ENCODE measurements around the gene SULF2.
"Not testable (repeated sequence)": the region's sequence is repeated elsewhere in the genome, so short reads cannot be mapped to it uniquely, and the experiment has no call there.

Gene SULF2

GRCh38 chr20:47804224-47804825 is 19.0 kb upstream of the SULF2 start:
- not testable (repeated sequence) for DNase-seq

- DNase-seq, result no peak
Measured at GRCh38 chr20:47802975-47803374, 17.7 kb upstream of the SULF2 start.

- no peak for DNase-seq
Measured at GRCh38 chr20:47802226-47802920, 17.1 kb upstream of the SULF2 start.

- DNase-seq, result no peak
Measured at GRCh38 chr20:47801759-47802158, 16.5 kb upstream of the SULF2 start.

- DNase-seq, result no peak
Measured at GRCh38 chr20:47801079-47801478, 15.8 kb upstream of the SULF2 start.

GRCh38 chr20:47800623-47801022 is 15.3 kb upstream of the SULF2 start:
- no peak for DNase-seq

GRCh38 chr20:47799116-47799715 is 13.9 kb upstream of the SULF2 start:
- no peak for DNase-seq

GRCh38 chr20:47796971-47797370 is 11.7 kb upstream of the SULF2 start:
- DNase-seq, result no peak

GRCh38 chr20:47795214-47795907 is 10.1 kb upstream of the SULF2 start:
- DNase-seq, result no peak

GRCh38 chr20:47794264-47794663 is 9.0 kb upstream of the SULF2 start:
- not testable (repeated sequence) for DNase-seq

- DNase-seq, result no peak
Measured at GRCh38 chr20:47792021-47792618, 6.8 kb upstream of the SULF2 start.

GRCh38 chr20:47791084-47791599 is 5.9 kb upstream of the SULF2 start:
- DNase-seq, result no peak

GRCh38 chr20:47790580-47790965 is 5.3 kb upstream of the SULF2 start:
- no peak for DNase-seq

GRCh38 chr20:47789764-47790579 is 4.7 kb upstream of the SULF2 start:
- DNase-seq, result no peak

- DNase-seq, result no peak
Measured at GRCh38 chr20:47789081-47789763, 3.9 kb upstream of the SULF2 start.

- DNase-seq, result no peak
Measured at GRCh38 chr20:47788741-47789080, 3.4 kb upstream of the SULF2 start.

GRCh38 chr20:47786765-47787107 is 1.5 kb upstream of the SULF2 start:
- DNase-seq, result no peak

GRCh38 chr20:47785854-47786764 is 828 bp upstream of the SULF2 start:
- DNase-seq, result no peak

- no peak for DNase-seq
Measured at GRCh38 chr20:47784599-47785310, 526 bp downstream of the SULF2 start.

Data from T-helper 2 cell (primary cell).